Right lobe of liver (tissue), 6 donors: Measurements from ENCODE around the gene EXOC8. TPM values are rescaled to one million over a fixed set of nuclear protein-coding genes. Genes with fewer than 3 reads are reported as not detected.

ENCODE experiments used
- ATAC-seq, 4 donors: fragments of 200-7000 bp; cut with Tn5 transposase; one replicate each; pipeline ENCODE4 v1.9.1; 2020; ENCODE audit warnings: mild to moderate bottlenecking in 4 of 4, moderate library complexity in 4 of 4
- DNase-seq, 3 donors: peaks; one replicate each; pipeline ENCODE4 v3.0.0-alpha.2; 2020
- H3K27ac ChIP-seq, 3 donors: fragments of 200-600 bp; one replicate each; pipeline ENCODE4 v1.8.0; 2022
- H3K27me3 ChIP-seq, 2 donors: fragments of 200-600 bp; one replicate each; pipeline ENCODE4 v1.8.0; 2022
- H3K36me3 ChIP-seq, 4 donors: fragments of 200-600 bp; sonication (generic) in 1 of 4; one replicate each; pipeline versions ENCODE4 v1.5.1 to v1.8.0; 2017 to 2022; ENCODE audit warnings: control low read depth in 1 of 4
- H3K4me1 ChIP-seq, 4 donors: fragments of 200-600 bp; sonication (generic) in 1 of 4; one replicate each; pipeline versions ENCODE4 v1.5.1 to v1.8.0; 2017 to 2022; ENCODE audit warnings: control low read depth in 1 of 4
- H3K4me3 ChIP-seq, 3 donors: fragments of 200-600 bp; one replicate each; pipeline ENCODE4 v1.8.0; 2022
- H3K9me3 ChIP-seq, 4 donors: fragments of 200-600 bp; sonication (generic) in 1 of 4; one replicate each; pipeline versions ENCODE4 v1.5.1 to v1.8.0; 2017 to 2022; ENCODE audit warnings: control low read depth in 1 of 4
- POLR2A ChIP-seq: fragments of 450-650 bp; IDR thresholded peaks from one replicate; pipeline ENCODE4 v1.6.1; 2017; ENCODE audit warnings: antibody characterized with exemption, mild to moderate bottlenecking
- WGBS: methylation state at CpG from one replicate; pipeline ENCODE4 v1.1.6; 2018; ENCODE audit warnings: low coverage, low lambda C conversion rate; ENCODE audit not compliant: insufficient coverage; ENCODE audit errors: missing lambda C conversion rate; 5-methylcytosine and 5-hydroxymethylcytosine counted together
- intact Hi-C, 2 donors: fragments of 100-400 bp; cut with DNase I; formaldehyde crosslinking; loops; one replicate each; pipeline versions ENCODE4 v1.11.2 to v1.14.1; 2022
- total RNA-seq, 6 experiments: library from RNA; depleted of rRNA in 2 of 6; stranded (reverse); fragments of >200 nt in 2 of 6; fragmentation: NEBNext Ultra II Directional in 3 of 6; extraction: Animal tissue kit (Norgen Biotek cat#: 25700) in 3 of 6; gene quantifications; one replicate each; pipeline versions ENCODE4 v1.1.0 to v1.2.4, GENCODE V29; 2016 to 2023
- TF ChIP-seq, protein P1 (sequence below), 4 donors: fragments of 200-600 bp in 3 of 4; fragments of 450-650 bp in 1 of 4; IDR thresholded peaks; one replicate each; pipeline versions ENCODE4 v1.5.1 to v1.8.0; 2016 to 2022; ENCODE audit warnings: antibody characterized with exemption in 4 of 4, mild to moderate bottlenecking in 2 of 4
- donor health status: DM: no; HTN: yes; CAD: no.
- donor health status: DM: no; HTN: no; CAD: no.
- donor health status: DM: no; HTN: no; CAD: no.
- donor health status: DM: no; HTN: yes; CAD: no.
- donor health status: DM: no; HTN: yes; CAD: no.

The EXOC8 gene
- total RNA-seq, 6 experiments from 2014 or later, result 5.7 to 7.8 (median 6.8) TPM

DNA sequence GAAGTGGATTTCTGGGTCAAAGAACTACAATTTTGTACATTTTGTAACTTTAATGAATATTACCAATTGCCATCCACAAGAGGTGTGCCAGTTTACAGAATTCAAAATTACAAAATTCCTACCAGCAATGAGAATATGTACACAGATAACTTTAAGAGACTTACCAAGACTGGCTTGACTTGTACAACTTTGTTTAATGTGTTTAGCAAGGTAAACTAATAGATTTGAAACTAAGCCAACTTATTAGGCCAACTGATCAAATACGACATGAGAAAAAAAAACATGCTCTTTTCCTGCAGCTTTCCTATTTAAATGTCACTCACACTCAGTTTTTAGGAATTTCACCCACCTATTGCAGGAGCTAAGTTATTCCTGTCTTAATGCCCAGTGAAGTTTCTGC lies 11.4 kb downstream of the EXOC8 start:
- H3K36me3 ChIP-seq, result no peaks in the 10 kb centered on the region
- no peak for DNase-seq
- no peaks in the 10 kb centered on the region for H3K27me3 ChIP-seq
- no peak overlapping the region for H3K27ac ChIP-seq
- intact Hi-C loops, result no loop called here
- H3K4me1 ChIP-seq, result peaks cover 0 to 5% (median 0%) of the 10 kb centered on the region in 4 donors
- ATAC-seq, result peak in 2 of 4 donors; percentile 52 to 74
- no peak overlapping the region for H3K4me3 ChIP-seq
- TF ChIP-seq, protein P1, sequence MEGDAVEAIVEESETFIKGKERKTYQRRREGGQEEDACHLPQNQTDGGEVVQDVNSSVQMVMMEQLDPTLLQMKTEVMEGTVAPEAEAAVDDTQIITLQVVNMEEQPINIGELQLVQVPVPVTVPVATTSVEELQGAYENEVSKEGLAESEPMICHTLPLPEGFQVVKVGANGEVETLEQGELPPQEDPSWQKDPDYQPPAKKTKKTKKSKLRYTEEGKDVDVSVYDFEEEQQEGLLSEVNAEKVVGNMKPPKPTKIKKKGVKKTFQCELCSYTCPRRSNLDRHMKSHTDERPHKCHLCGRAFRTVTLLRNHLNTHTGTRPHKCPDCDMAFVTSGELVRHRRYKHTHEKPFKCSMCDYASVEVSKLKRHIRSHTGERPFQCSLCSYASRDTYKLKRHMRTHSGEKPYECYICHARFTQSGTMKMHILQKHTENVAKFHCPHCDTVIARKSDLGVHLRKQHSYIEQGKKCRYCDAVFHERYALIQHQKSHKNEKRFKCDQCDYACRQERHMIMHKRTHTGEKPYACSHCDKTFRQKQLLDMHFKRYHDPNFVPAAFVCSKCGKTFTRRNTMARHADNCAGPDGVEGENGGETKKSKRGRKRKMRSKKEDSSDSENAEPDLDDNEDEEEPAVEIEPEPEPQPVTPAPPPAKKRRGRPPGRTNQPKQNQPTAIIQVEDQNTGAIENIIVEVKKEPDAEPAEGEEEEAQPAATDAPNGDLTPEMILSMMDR (IDR thresholded peaks at IDR 0.05), result no peak
- no peak for TF ChIP-seq POLR2A
- WGBS, result 18% methylated on average over 1 of the region's 1 CpG
- H3K9me3 ChIP-seq, result no peaks in the 10 kb centered on the region

DNA sequence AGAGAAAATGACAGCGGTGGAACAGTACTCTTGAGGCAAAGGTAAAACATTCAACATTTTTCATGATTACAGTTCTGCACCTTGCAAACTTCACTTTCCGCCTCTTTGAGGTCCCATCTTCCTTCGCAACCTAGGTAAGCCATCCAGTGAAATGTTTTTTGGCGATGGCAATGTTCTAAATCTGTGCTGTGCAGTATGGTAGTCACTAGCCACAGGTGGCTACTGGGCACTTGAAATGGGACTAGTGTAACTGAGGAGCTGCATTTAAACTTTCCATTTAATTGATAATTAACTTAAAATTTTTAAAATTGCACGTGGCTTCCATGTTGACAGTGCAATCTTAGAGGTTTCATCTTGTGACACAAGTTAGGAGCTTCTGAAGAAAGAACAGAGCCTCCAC lies 13.0 kb downstream of the EXOC8 start:
- no peak overlapping the region for H3K4me3 ChIP-seq
- no peak for TF ChIP-seq POLR2A
- TF ChIP-seq, protein P1 (IDR thresholded peaks at IDR 0.05), result no peak
- H3K27ac ChIP-seq, result no peak overlapping the region
- intact Hi-C loops, result no loop called here
- ATAC-seq, result no peak
- DNase-seq, result no peak
- H3K9me3 ChIP-seq, result no peaks in the 10 kb centered on the region
- H3K27me3 ChIP-seq, result no peaks in the 10 kb centered on the region
- peaks cover 0 to 5% (median 0%) of the 10 kb centered on the region in 4 donors for H3K4me1 ChIP-seq
- no peaks in the 10 kb centered on the region for H3K36me3 ChIP-seq
- 78% methylated on average over 5 of the region's 5 CpGs for WGBS

DNA sequence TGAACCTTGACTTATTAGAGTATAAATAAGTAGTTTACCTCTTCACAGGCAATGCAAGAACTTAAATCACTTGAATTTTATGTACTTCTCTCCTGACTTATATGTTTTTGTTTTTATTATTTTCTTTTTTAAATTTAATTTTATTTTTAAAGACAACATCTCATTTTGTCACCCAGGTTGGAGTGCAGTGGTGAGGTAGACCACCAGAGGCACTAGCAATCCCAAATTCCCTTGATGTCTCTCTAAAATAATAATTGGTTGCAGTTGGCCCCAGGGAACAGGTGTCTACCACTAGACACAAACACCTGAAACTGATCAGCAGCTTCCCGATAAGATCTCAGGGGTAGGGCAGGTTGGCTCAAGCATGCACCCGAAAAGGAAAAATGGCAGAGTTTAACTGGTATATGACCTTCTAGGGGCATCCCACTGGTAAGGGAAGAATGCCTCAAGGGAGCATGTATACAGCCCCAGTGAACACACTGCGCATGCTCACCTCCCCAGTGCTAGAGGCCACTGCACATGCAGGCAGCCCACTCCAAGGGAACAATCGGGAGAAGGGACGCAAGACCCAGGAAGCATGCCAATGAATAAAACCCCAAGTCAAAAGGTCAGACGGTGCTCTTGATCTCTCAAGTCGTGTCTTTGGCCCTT lies 14.6 kb downstream of the EXOC8 start:
- 45% methylated on average over 3 of the region's 7 CpGs for WGBS
- no peaks in the 10 kb centered on the region for H3K9me3 ChIP-seq
- peaks cover 0 to 5% (median 0%) of the 10 kb centered on the region in 4 donors for H3K4me1 ChIP-seq
- intact Hi-C loops, result no loop called here
- no peak for TF ChIP-seq POLR2A
- TF ChIP-seq, protein P1 (IDR thresholded peaks at IDR 0.05), result no peak
- no peak for ATAC-seq
- DNase-seq, result peak in 1 of 3 donors; percentile 14
- no peaks in the 10 kb centered on the region for H3K27me3 ChIP-seq
- no peak overlapping the region for H3K27ac ChIP-seq
- no peaks in the 10 kb centered on the region for H3K36me3 ChIP-seq
- no peak overlapping the region for H3K4me3 ChIP-seq

DNA sequence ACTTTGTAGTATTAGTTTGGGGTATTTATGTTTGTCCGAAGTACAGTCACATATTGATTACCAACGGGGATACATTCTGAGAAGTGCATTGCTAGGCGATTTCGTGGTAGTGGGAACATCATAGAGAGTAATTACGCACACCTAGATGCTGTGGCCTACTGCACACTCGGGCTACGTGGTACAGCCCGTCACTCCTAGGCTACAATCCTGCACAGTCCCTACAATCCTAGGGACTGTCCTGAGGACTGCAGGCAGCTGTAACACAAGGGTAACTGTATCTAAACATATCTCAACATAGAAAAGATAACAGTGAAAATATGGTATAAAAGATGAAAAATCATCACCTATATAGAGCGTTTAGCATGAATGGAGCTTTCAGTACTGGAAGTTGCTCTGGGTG lies 18.6 kb downstream of the EXOC8 start:
- TF ChIP-seq POLR2A, result no peak
- TF ChIP-seq, protein P1 (IDR thresholded peaks at IDR 0.05), result no peak
- WGBS, result 70% methylated on average over 7 of the region's 9 CpGs
- no peaks in the 10 kb centered on the region for H3K27me3 ChIP-seq
- no peak for DNase-seq
- H3K4me1 ChIP-seq, result no peaks in the 10 kb centered on the region
- no peak overlapping the region for H3K4me3 ChIP-seq
- H3K36me3 ChIP-seq, result no peaks in the 10 kb centered on the region
- no peak for ATAC-seq
- intact Hi-C loops, result no loop called here
- H3K9me3 ChIP-seq, result no peaks in the 10 kb centered on the region
- H3K27ac ChIP-seq, result no peak overlapping the region
